IMR-90 (cell line): ENCODE results near the gene NOC2L. TPM values are rescaled to one million over a fixed set of nuclear protein-coding genes. Genes with fewer than 3 reads are reported as not detected.

Source experiments
- ATAC-seq: fragments of 200-7000 bp; cut with Tn5 transposase; 2 replicates; pipeline ENCODE4 v1.9.1; 2020; ENCODE audit warnings: low read depth, mild to moderate bottlenecking, moderate library complexity
- BruUV-seq: library from RNA; stranded (reverse); fragments of 400-500 nt; replicated peaks from 2 replicates; lab custom pipeline; 2021; lab: Mats Ljungman, UMichigan
- CTCF ChIA-PET: fragments of 300-600 bp; formaldehyde crosslinking; extraction: SDS; loops from one replicate; lab custom pipeline; 2021; ENCODE audit warnings: antibody characterized with exemption; lab: Yijun Ruan, JAX
- POLR2A ChIA-PET: fragments of 300-600 bp; sonication (Branson Sonifier 250); formaldehyde crosslinking; loops from one replicate; lab custom pipeline; 2022; ENCODE audit warnings: antibody characterized with exemption; ENCODE audit not compliant: unreplicated experiment; lab: Charles Lee
- DNase-seq: peaks from one replicate; pipeline ENCODE4 v3.0.0; 2013
- H2AFZ ChIP-seq: replicated peaks from 2 replicates; pipeline ENCODE3; 2013; ENCODE audit warnings: low read length, mild to moderate bottlenecking; ENCODE audit not compliant: poor library complexity
- H2AK5ac ChIP-seq: 2 replicates; pipeline ENCODE4 v1.6.1; 2013; ENCODE audit warnings: low read depth, low read length, inconsistent platforms
- H2AK9ac ChIP-seq: replicated peaks from 2 replicates; pipeline ENCODE3; 2013; ENCODE audit warnings: mild to moderate bottlenecking, low read depth, low read length, moderate library complexity; ENCODE audit not compliant: poor library complexity
- H2BK120ac ChIP-seq: 2 replicates; pipeline ENCODE4 v1.6.1; 2013; ENCODE audit warnings: low read depth, low read length, inconsistent platforms
- H2BK15ac ChIP-seq: 3 replicates; pipeline ENCODE4 v1.6.1; 2013; ENCODE audit warnings: low read depth, low read length, inconsistent platforms
- H2BK20ac ChIP-seq: 2 replicates; pipeline ENCODE4 v1.6.1; 2013; ENCODE audit warnings: low read depth, mild to moderate bottlenecking, inconsistent platforms, low read length, moderate library complexity
- H2BK5ac ChIP-seq: 2 replicates; pipeline ENCODE4 v1.6.1; 2013; ENCODE audit warnings: mild to moderate bottlenecking, low read depth, low read length, inconsistent platforms; ENCODE audit not compliant: poor library complexity, severe bottlenecking
- H3K14ac ChIP-seq: replicated peaks from 2 replicates; pipeline ENCODE4 v1.6.1; 2013; ENCODE audit warnings: low read depth, low read length, inconsistent platforms
- H3K18ac ChIP-seq: 2 replicates; pipeline ENCODE4 v1.6.1; 2013; ENCODE audit warnings: low read depth, low read length, control low read depth
- H3K23ac ChIP-seq: 2 replicates; pipeline ENCODE4 v1.6.1; 2013; ENCODE audit warnings: low read depth, low read length, inconsistent platforms
- H3K27ac ChIP-seq: 2 replicates; pipeline ENCODE4 v1.5.1; 2013; ENCODE audit warnings: mild to moderate bottlenecking, control low read depth, low read length; ENCODE audit not compliant: insufficient read depth
- H3K27me3 ChIP-seq: 2 replicates; pipeline ENCODE4 v1.6.1; 2013; ENCODE audit warnings: low read length; ENCODE audit not compliant: control insufficient read depth, insufficient read depth
- H3K36me3 ChIP-seq: 2 replicates; pipeline ENCODE4 v1.6.1; 2013; ENCODE audit warnings: low read length, mixed read lengths; ENCODE audit not compliant: control insufficient read depth, insufficient read depth
- H3K4ac ChIP-seq: 2 replicates; pipeline ENCODE4 v1.6.1; 2013; ENCODE audit warnings: low read depth, low read length, inconsistent platforms
- H3K4me1 ChIP-seq: 2 replicates; pipeline ENCODE4 v1.6.1; 2013; ENCODE audit warnings: low read length, mixed read lengths; ENCODE audit not compliant: control insufficient read depth, insufficient read depth
- H3K4me2 ChIP-seq: 2 replicates; pipeline ENCODE4 v1.6.1; 2013; ENCODE audit warnings: low read depth, mild to moderate bottlenecking, control low read depth, low read length, moderate library complexity
- H3K4me3 ChIP-seq: 2 replicates; pipeline ENCODE4 v1.5.1; 2013; ENCODE audit warnings: low read depth, mild to moderate bottlenecking, control low read depth, low read length, moderate library complexity; ENCODE audit not compliant: insufficient read depth
- H3K56ac ChIP-seq: 2 replicates; pipeline ENCODE4 v1.6.1; 2013; ENCODE audit warnings: low read length, inconsistent platforms; ENCODE audit not compliant: insufficient read depth; ENCODE audit errors: extremely low read depth
- H3K79me1 ChIP-seq, 2 experiments: 2 replicates each; pipeline ENCODE4 v1.6.1; 2013; ENCODE audit warnings: low read length in 2 of 2, inconsistent platforms in 1 of 2, low read depth in 1 of 2
- H3K9ac ChIP-seq: 2 replicates; pipeline ENCODE4 v1.6.1; 2013; ENCODE audit warnings: low read depth, low read length, control low read depth
- H3K9me1 ChIP-seq: 2 replicates; pipeline ENCODE4 v1.6.1; 2013; ENCODE audit warnings: low read length, inconsistent platforms; ENCODE audit not compliant: insufficient read depth
- H3K9me3 ChIP-seq: 2 replicates; pipeline ENCODE4 v1.6.1; 2013; ENCODE audit warnings: low read length; ENCODE audit not compliant: control insufficient read depth, insufficient read depth
- H4K20me1 ChIP-seq: 2 replicates; pipeline ENCODE4 v1.6.1; 2013; ENCODE audit warnings: low read length, inconsistent platforms; ENCODE audit not compliant: insufficient read depth
- H4K5ac ChIP-seq: 2 replicates; pipeline ENCODE4 v1.6.1; 2013; ENCODE audit warnings: mild to moderate bottlenecking, low read depth, low read length, control low read depth
- H4K8ac ChIP-seq, 2 experiments: 2 replicates each; pipeline ENCODE4 v1.6.1; 2013; ENCODE audit warnings: low read depth in 2 of 2, low read length in 2 of 2, control low read depth in 1 of 2, inconsistent platforms in 1 of 2
- H4K91ac ChIP-seq: 2 replicates; pipeline ENCODE4 v1.6.1; 2013; ENCODE audit warnings: low read depth, low read length, inconsistent platforms; ENCODE audit not compliant: insufficient read depth
- BHLHE40 ChIP-seq: fragments of 150-350 bp; IDR thresholded peaks from 2 replicates; pipeline ENCODE4 v1.6.1; 2016; ENCODE audit warnings: mild to moderate bottlenecking, low read depth, low read length
- CEBPB ChIP-seq: IDR thresholded peaks from 2 replicates; pipeline ENCODE4 v1.6.1; 2012; ENCODE audit warnings: low read depth, low read length, improper control_type of control experiment
- CHD1 ChIP-seq: IDR thresholded peaks from 2 replicates; pipeline ENCODE4 v1.6.1; 2012; ENCODE audit warnings: low read depth, low read length, improper control_type of control experiment
- CTCF ChIP-seq: conservative IDR thresholded peaks from 2 replicates; pipeline ENCODE4 v1.5.1; 2012; ENCODE audit warnings: mild to moderate bottlenecking, low read depth, low read length, improper control_type of control experiment
- ELK1 ChIP-seq: fragments of 150-350 bp; IDR thresholded peaks from 2 replicates; pipeline ENCODE4 v1.6.1; 2016; ENCODE audit warnings: low read depth, mild to moderate bottlenecking, low read length, moderate library complexity, borderline replicate concordance
- FOS ChIP-seq: fragments of 150-350 bp; IDR thresholded peaks from 2 replicates; pipeline ENCODE4 v1.6.1; 2016; ENCODE audit warnings: low read depth, low read length
- MAFK ChIP-seq: IDR thresholded peaks from 2 replicates; pipeline ENCODE4 v1.6.1; 2012; ENCODE audit warnings: low read depth, low read length, improper control_type of control experiment
- MXI1 ChIP-seq: IDR thresholded peaks from 2 replicates; pipeline ENCODE4 v1.6.1; 2012; ENCODE audit warnings: low read depth, mild to moderate bottlenecking, low read length, moderate library complexity, borderline replicate concordance
- NFE2L2 ChIP-seq: fragments of 150-350 bp; IDR thresholded peaks from 2 replicates; pipeline ENCODE4 v1.6.1; 2016; ENCODE audit warnings: low read depth, mild to moderate bottlenecking, low read length
- POLR2A ChIP-seq: IDR thresholded peaks from 2 replicates; pipeline ENCODE4 v1.6.1; 2012; ENCODE audit warnings: mild to moderate bottlenecking, low read depth, low read length
- RFX5 ChIP-seq: IDR thresholded peaks from 2 replicates; pipeline ENCODE4 v1.8.0; 2012; ENCODE audit warnings: low read depth, mild to moderate bottlenecking, low read length, moderate library complexity
- SMC3 ChIP-seq: fragments of 150-350 bp; IDR thresholded peaks from 2 replicates; pipeline ENCODE4 v1.6.1; 2016; ENCODE audit warnings: low read depth, mild to moderate bottlenecking, antibody characterized with exemption, low read length, moderate library complexity
- WGBS, 2 experiments: methylation state at CpG; one replicate each; pipeline versions ENCODE4 v1.1.5 to v1.1.7; 2013; ENCODE audit warnings: missing lambda C conversion rate in 2 of 2; ENCODE audit not compliant: insufficient read length in 1 of 2; ENCODE audit errors: extremely low coverage in 2 of 2; 5-methylcytosine and 5-hydroxymethylcytosine counted together
- dilution Hi-C: fragments of 300-500 bp; cut with HindIII; formaldehyde crosslinking; loops from one replicate; pipeline ENCODE4 v1.14.3; 2018; ENCODE audit warnings: low sequenced_read_pairs; ENCODE audit not compliant: unreplicated experiment
- in situ Hi-C: fragments of 300-500 bp; cut with MboI; formaldehyde crosslinking; loops from 3 replicates; pipeline ENCODE4 v1.14.3; 2019; ENCODE audit warnings: low sequenced_read_pairs, inconsistent platforms, mixed read lengths
- intact Hi-C: fragments of 100-400 bp; cut with micrococcal nuclease; formaldehyde crosslinking; loops from 2 replicates; pipeline ENCODE4 v1.10.0; 2022
- polyA plus RNA-seq, 3 experiments: library from polyadenylated mRNA; depleted of rRNA; stranded (reverse); fragments of >200 nt; gene quantifications; 2 replicates each; pipeline ENCODE4 v1.2.3, GENCODE V29; 2012; ENCODE audit warnings: low replicate concordance in 1 of 3
- total RNA-seq: library from RNA; depleted of rRNA; stranded (reverse); fragments of >200 nt; gene quantifications from 2 replicates; pipeline ENCODE4 v1.2.3, GENCODE V29; 2012
- TF ChIP-seq, protein P1 (sequence below): fragments of 150-350 bp; IDR thresholded peaks from 2 replicates; pipeline ENCODE4 v1.6.1; 2017; ENCODE audit warnings: mild to moderate bottlenecking, antibody characterized with exemption, low read length, low read depth

The NOC2L gene
- total and polyA plus RNA-seq, 2 of the 4 experiments (the other 2 are of a cell fraction) = 74.2 to 106 TPM

- intact Hi-C loops = loop anchor here (5.0 kb wide), 1 partner anchor 249 kb away; the partner anchor contains the start of genes B3GALT6 and SDF4
- H3K9ac ChIP-seq = no peak overlapping the region
- no peaks in the 10 kb centered on the region; the same call in 1 of the 2 replicates for H4K20me1 ChIP-seq
- no peak overlapping the region for H2BK15ac ChIP-seq
- no TSS peak for BruUV-seq
- no peak for ATAC-seq
- H3K79me1 ChIP-seq = no peaks in the 10 kb centered on the region
- H2BK5ac ChIP-seq = no peak overlapping the region
- no peaks in the 10 kb centered on the region for H3K9me3 ChIP-seq
- no peak overlapping the region for H3K56ac ChIP-seq
- peaks cover 5% of the 10 kb centered on the region; the same call in 1 of the 2 replicates for H3K27me3 ChIP-seq
- CTCF ChIA-PET = no interaction called here
- H2BK120ac ChIP-seq = no peak overlapping the region
- no peak overlapping the region for H3K14ac ChIP-seq
- no peak overlapping the region for H4K91ac ChIP-seq
- H3K4me1 ChIP-seq = no peaks in the 10 kb centered on the region
- no peak overlapping the region for H2BK20ac ChIP-seq
- no peak overlapping the region for H4K8ac ChIP-seq
- H3K4me2 ChIP-seq = no peak overlapping the region
- no peak overlapping the region for H3K23ac ChIP-seq
- peak overlapping the region; percentile 14 for H2AFZ ChIP-seq
- POLR2A ChIA-PET = no interaction called here
- H3K4me3 ChIP-seq = no peak overlapping the region
- no peak overlapping the region for H3K4ac ChIP-seq
- no peak for DNase-seq
- in situ Hi-C loops = no loop called here
- no peaks in the 10 kb centered on the region for H3K36me3 ChIP-seq
- no peaks in the 10 kb centered on the region for H3K9me1 ChIP-seq
- 90% methylated on average over 22 of the region's 43 CpGs; no CpG with 5 or more reads in 1 of the 2 experiments for WGBS, 2 experiments
- dilution Hi-C loops = no loop called here
- H2AK5ac ChIP-seq = no peak overlapping the region
- no peak overlapping the region for H2AK9ac ChIP-seq
- no peak for TF ChIP-seq NFE2L2
- TF ChIP-seq FOS = no peak
- no peak for TF ChIP-seq CEBPB
- no peak for TF ChIP-seq BHLHE40
- no peak for TF ChIP-seq RFX5
- TF ChIP-seq SMC3 = no peak
- no peak for TF ChIP-seq MAFK
- no peak for TF ChIP-seq MXI1
- TF ChIP-seq, protein P1, sequence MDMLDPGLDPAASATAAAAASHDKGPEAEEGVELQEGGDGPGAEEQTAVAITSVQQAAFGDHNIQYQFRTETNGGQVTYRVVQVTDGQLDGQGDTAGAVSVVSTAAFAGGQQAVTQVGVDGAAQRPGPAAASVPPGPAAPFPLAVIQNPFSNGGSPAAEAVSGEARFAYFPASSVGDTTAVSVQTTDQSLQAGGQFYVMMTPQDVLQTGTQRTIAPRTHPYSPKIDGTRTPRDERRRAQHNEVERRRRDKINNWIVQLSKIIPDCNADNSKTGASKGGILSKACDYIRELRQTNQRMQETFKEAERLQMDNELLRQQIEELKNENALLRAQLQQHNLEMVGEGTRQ = no peak
- no peak for TF ChIP-seq CHD1
- no peak for TF ChIP-seq CTCF
- no peak; the same call in 1 of the 2 replicates for TF ChIP-seq POLR2A
- TF ChIP-seq ELK1 = no peak
- H3K27ac ChIP-seq = no peak overlapping the region
- H3K18ac ChIP-seq = no peak overlapping the region
- H4K5ac ChIP-seq = no peak overlapping the region
Observed at GRCh38 chr1:982765-983436, 23.8 kb upstream of the NOC2L start.
